Measurements from ENCODE around the gene CD59.
A peak's percentile ranks its signal among the peaks of the same experiment; 100 is the strongest.

The CD59 gene

DNA sequence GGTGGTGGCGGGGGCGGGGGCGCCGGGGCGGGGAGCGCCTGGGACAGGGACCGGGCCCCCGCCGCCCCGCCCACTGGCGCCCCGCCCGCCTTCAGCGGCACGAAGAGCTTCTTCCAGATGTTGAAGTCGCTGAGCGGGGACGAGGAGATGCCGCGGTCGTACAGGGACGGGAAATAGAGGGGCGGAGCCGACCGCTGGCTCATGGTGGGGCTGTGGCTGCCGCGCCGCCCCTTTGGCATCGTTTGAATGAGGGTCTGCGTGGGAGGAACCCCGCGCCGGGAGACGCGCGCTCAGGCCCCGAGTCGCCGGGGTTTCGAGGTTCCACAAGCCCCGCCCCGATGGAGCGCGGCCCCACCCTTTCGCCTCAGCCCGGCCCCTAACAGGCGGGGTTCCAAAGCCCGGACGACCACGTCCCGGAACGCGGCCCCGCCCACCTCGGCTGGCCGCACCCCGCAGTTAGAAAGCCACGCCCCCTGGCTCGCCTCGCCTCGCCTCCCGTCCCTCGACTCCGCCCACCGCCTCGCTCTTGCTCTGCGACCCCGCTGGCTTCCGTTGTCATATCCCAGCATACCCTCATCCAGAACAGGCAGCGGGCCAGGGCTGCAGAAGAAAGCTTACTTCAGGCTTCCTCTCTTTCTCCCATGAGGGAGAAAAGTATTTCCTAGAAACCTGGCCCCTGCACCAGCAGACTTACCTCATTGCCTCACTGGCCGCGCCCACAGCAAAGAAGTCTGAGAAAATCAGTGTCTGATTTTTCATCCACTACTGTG, 35.5 kb downstream of the CD59 start, which contains the start of gene C11orf91:
TSS of gene C11orf91 (minus strand) at position 325 of the 770 bp plus-strand sequence. CDS start at position 239, 86 bp downstream.
- H3K4me3 ChIP-seq (ENCODE audit: low read length), result peak within 1 kb of the TSS; percentile 68
- no peak for TF ChIP-seq CTCF (conservative IDR thresholded peaks at IDR 0.05; ENCODE audit: low read depth, low read length)

GRCh38 chr11:33700063-33700501, 36.1 kb downstream of the CD59 start:
- TF ChIP-seq CTCF (conservative IDR thresholded peaks at IDR 0.05; ENCODE audit: low read depth, low read length), result no peak
- peak overlapping the region; percentile 68 for H3K4me3 ChIP-seq (ENCODE audit: low read length)
- DNase-seq (ENCODE audit: low read depth), result no peak

More for the DNA sequence above, 35.5 kb downstream of the CD59 start, which contains the start of gene C11orf91:
- DNase-seq (ENCODE audit: low read depth), result no peak

GRCh38 chr11:33699515-33700062, 36.6 kb downstream of the CD59 start:
- DNase-seq (ENCODE audit: low read depth), result no peak
- H3K4me3 ChIP-seq (ENCODE audit: low read length), result no peak overlapping the region
- no peak for TF ChIP-seq CTCF (conservative IDR thresholded peaks at IDR 0.05; ENCODE audit: low read depth, low read length)

- no peak for TF ChIP-seq CTCF (conservative IDR thresholded peaks at IDR 0.05; ENCODE audit: low read depth, low read length)
- H3K4me3 ChIP-seq (ENCODE audit: low read length), result no peak overlapping the region
- DNase-seq (ENCODE audit: low read depth), result no peak
These were observed 37.3 kb downstream of the CD59 start for GRCh38 chr11:33698921-33699320.

GRCh38 chr11:33697997-33698396, 38.2 kb downstream of the CD59 start:
- no peak for DNase-seq (ENCODE audit: low read depth)
- TF ChIP-seq CTCF (conservative IDR thresholded peaks at IDR 0.05; ENCODE audit: low read depth, low read length), result no peak
- H3K4me3 ChIP-seq (ENCODE audit: low read length), result no peak overlapping the region

DNA sequence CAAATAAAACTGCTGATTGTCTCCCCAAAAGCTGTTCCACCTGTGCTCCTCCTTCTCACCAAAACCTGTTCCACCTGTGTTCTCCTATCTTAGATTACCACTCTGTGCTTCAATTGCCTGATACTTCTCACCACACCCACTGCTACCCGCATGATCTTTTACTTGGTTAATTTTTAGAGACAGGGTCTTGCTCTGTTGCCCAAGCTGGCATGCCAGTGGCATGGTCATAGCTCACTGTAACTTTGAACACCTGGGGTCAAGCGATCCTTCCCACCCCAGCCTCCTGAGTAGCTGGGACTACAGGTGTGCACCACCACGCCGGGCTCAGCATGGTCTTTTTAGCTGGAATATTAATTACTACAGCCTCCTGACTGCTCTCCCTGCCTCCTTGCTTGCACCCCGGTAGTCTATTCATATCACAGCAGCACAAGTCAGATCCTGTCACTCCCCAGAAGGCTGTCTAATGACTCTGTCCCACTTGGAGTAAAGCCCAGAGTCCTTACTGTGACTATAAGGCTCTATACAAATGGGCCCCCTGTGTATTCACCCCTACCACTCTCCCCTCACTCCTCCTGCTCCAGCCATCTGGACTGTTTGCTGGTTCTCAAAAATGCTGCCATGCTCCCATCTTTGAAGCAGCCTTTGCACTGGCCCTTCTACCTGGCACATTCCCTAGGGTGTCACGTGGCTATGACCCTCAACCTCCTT, 39.1 kb downstream of the CD59 start:
- no peak overlapping the region for H3K4me3 ChIP-seq (ENCODE audit: low read length)
- DNase-seq (ENCODE audit: low read depth), result no peak
- no peak for TF ChIP-seq CTCF (conservative IDR thresholded peaks at IDR 0.05; ENCODE audit: low read depth, low read length)
